GM18870 (cell line): ENCODE data around the gene PAPPA2.
"Not testable (repeated sequence)": the region's sequence is repeated elsewhere in the genome, so short reads cannot be mapped to it uniquely, and the experiment has no call there.

Source experiments
- ATAC-seq: cut with Tn5 transposase; IDR thresholded peaks from one replicate; pipeline ENCODE4 v1.9.1; 2021; ENCODE audit warnings: moderate library complexity; ENCODE audit not compliant: unreplicated experiment

The PAPPA2 gene

DNA sequence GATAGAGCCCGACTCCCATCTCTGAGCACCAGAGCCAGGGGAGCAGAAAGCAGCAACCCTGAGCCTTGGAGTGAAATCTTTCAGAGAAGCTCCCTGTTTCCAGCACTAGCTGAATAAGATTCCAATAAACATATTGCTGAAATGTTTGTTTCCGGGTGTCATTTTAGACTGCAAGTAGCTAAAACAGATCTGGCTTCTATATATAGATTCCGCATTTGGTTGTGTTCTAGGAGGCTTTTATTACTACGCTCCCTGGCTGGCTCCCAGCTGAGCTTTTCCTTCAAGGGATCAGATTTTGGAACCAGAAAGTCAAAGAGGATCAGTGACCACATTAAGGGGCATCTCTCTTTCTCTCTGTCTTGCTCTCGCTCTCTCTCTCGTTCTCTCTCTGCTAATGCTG is 88.2 kb downstream of the PAPPA2 start:
- no peak for ATAC-seq

DNA sequence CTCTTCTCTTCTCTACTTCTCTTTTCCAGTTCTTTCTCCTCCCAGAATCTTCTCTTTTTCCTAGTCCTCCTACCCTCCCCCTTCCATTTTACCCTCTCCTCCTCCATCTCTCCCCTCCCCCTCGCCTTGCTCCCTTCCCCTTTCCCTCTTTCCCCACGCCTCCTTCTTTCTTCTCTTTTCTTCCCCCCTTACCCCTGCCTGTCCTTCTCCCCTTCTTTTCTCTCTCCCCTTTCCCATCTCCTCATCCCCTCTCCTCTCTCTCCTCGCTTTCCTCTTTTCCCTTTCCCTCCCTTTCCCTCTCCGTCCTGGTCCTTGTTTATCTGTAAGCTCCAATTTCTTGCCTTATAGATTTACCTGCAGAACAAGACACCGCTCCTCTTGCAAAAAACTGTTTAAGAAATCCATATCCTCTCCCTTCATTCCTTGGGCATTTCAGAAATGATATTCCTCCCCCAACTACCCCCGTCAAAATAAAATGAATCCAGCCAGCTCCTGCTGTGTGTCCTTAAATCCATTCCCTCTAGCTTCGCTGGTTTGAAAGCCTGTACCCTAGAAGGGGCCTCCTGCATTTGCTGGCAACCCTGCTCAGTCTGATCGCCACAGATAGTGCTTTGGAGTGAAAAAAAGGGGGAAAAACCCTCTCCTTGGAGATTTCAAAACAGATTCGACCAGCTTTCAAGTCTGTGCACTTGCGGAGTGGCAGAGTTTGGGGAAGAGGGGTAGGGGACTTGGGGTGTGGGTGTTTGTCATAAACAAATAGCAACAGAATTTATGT is 89.4 kb downstream of the PAPPA2 start:
- no peak for ATAC-seq

- ATAC-seq: no peak
Observed at GRCh38 chr1:176552999-176553398, 90.0 kb downstream of the PAPPA2 start.

DNA sequence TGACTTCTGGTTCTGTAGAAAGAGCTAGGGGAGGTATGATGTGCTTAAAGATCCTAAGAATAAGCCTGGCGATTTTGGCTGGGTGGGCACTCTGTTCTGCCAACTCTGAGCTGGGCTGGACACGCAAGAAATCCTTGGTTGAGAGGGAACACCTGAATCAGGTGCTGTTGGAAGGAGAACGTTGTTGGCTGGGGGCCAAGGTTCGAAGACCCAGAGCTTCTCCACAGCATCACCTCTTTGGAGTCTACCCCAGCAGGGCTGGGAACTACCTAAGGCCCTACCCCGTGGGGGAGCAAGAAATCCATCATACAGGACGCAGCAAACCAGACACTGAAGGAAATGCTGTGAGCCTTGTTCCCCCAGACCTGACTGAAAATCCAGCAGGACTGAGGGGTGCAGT is 93.3 kb downstream of the PAPPA2 start:
- no peak for ATAC-seq

DNA sequence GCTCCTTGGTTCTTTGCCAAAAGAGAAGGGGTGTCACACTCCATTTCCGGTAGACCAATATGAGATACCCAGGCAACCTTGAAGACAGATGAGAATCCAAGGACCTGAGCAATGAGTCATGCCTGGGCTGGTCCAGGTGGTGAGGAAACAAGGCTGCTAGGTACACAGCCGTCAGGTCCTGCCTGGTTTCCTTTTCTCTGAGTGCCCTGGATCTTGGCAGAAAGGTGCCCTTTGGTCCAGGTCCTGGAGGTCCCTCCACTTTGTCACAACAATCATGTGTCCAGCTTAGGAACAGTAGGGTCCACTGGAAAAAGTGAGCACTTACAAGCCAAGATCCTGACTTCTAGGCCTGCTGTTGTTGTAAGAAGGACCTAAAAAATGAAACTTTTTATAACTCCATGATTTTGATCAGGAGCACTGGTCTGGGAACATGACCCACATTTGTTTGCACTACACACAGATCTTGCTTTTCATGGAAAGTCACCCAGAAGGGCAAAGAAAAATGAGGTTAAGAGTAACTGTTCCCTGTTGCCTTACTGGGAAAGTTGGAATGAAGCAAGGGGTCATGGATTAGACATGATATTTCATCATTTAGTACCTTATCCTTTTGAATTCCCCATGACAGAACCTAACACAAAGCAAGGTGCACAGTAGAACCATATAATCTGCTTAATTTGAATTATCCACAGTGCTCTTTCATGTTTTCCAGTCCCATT is 94.7 kb downstream of the PAPPA2 start:
- no peak for ATAC-seq

DNA sequence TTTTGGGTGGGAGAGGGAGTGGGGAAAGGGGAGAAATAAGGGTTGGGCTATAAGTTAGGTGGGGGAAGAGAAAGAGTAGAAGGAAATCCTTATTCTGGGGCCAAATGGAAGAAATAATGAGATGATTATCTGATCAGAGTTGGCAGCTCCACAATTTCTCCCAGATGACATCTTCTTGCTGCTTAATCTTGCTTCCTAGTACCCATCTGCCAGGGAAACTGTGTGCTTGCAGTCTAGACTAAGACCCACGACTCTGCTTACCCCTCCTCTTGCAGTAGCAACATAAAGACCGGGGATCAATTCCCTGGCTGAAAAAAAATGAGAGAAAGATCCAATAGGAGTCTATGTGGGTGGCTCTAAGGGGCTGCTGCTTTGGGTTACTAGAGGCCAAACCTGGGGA is 95.6 kb downstream of the PAPPA2 start:
- no peak for ATAC-seq

DNA sequence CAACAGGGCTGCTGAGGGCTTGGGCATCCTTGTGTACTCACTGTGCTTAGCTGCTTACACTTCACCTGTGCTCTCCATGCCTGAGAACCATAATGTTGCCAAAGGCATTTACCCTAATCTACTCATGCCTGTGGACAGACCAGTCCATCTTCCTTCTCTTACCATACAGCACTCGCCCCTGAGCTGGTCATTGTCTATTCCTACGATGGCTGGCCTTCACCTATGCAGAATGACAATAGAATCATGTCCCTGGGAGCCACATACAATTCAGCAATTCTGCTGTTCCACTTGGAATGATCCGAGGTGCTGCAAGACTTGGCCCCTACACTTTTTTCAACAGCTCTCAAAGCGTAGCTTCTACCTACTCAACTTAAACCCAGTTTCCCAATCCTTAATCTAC is 96.5 kb downstream of the PAPPA2 start:
- ATAC-seq: peak; percentile 17

- ATAC-seq: peak; percentile 79
Observed at GRCh38 chr1:176559878-176560277, 96.9 kb downstream of the PAPPA2 start.

DNA sequence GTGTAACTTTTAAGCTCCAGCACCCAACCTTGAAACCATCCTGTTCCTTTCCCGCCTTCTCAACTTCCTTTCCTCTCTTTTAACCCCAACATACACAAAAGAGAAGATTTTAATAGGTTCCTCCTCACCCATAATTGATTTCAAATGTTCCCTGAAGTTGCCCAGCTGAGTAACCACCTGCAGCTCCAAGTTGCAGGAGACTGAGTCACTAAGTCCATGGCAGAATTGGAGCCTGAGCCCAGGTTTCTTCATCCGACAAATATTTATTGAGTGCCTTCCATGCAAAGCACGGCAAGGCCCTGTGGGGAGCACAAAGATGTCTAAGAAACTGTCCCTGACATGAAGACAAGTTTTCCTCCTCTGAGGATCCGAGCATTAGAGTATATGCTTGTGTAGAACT is 97.7 kb downstream of the PAPPA2 start:
- no peak for ATAC-seq

- ATAC-seq: not testable (repeated sequence)
Observed at GRCh38 chr1:176561761-176562160, 98.8 kb downstream of the PAPPA2 start.

- no peak for ATAC-seq
Observed at GRCh38 chr1:176566004-176566975, 103.3 kb downstream of the PAPPA2 start.

- no peak for ATAC-seq
Observed at GRCh38 chr1:176567190-176567794, 104.3 kb downstream of the PAPPA2 start.

DNA sequence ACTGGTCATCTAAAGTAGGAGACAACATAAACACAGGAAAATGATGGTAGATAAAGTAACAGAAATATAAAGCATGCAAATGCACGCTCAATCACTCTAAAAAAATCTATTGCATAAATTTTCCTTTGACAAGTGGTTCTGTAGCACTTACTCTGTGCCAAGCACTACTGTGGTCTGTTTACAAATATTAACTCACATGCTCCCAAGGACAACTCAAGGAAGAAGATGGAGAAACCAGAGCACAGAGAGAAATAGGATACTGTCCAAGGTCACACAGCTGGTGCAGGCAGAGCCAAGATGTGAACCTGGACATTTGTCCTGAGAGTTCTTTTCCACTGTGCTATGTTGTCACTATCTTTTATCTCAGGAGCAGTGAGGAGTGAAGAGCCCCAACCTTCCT is 105.2 kb downstream of the PAPPA2 start:
- no peak for ATAC-seq

DNA sequence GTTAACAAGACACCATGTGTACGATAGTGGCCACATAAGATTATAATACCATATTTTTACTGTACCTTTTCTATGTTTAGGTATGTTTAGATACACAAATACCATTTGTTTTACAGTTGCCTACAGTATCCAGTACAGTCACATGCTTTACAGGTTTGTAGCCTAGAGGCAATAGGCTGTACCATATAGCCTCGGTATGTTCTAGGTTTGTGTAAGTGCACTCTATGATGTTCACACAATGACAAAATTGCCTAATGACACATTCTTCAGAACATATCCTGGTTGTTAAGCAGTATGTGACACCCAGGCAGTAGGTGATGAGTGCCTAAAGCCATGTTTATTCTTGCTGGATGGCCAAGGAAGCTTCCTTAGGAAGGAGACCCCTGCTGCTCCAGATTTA is 111.8 kb downstream of the PAPPA2 start:
- ATAC-seq: no peak

GRCh38 chr1:176575991-176576390 is 113.0 kb downstream of the PAPPA2 start:
- ATAC-seq: no peak

- no peak for ATAC-seq
Observed at GRCh38 chr1:176576670-176577069, 113.7 kb downstream of the PAPPA2 start.

DNA sequence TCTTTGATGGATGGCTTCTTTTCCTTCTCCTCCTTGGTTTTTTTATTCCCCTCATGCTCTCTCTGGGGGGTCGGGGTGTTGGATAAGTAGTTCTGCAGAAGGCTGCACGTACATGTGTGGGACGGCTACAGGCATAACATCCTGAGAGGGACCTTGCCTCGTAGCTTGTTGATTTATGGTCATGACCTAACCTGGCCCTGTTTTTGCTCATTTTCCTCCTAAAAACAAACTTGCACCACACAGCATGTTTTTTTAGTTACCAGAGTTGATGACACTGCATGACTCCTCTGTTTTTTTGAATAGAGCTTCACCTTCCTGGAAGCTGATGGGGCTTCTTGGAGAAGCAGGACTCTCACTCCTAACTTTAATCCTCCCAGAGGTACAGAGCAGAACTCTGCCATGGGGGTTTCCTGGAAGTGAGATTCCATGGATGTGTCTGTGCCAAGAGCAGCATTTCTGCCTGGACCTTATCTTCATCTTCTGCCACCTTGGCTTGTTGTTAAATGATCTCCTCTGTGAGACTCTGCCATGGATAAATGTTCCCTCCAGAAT is 114.7 kb downstream of the PAPPA2 start:
- ATAC-seq: no peak

DNA sequence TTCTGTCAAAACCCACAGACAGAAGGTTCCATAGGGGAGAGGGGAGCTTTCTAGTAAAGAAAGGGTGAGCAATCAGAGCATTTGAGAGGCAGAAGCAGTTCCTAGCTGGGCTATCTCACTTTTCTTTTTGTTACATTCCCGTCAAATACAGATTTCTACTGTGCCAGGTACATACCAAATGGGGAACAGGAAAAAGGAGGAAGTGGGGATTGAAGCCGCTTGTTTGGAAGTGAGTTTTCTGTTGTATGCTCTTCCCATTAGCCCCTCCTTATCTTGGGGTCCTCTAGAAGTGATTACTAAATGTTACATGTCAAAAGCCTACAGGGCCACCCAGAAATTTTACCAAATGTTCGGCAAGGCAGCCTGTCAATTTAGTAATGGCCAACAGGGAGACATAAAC is 116.1 kb downstream of the PAPPA2 start:
- ATAC-seq: no peak

DNA sequence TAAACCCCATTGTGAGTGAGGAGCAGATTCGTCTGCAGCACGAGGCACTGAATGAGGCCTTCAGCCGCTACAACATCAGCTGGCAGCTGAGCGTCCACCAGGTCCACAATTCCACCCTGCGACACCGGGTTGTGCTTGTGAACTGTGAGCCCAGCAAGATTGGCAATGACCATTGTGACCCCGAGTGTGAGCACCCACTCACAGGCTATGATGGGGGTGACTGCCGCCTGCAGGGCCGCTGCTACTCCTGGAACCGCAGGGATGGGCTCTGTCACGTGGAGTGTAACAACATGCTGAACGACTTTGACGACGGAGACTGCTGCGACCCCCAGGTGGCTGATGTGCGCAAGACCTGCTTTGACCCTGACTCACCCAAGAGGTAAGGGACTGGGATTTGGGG is 132.2 kb downstream of the PAPPA2 start:
- no peak for ATAC-seq

GRCh38 chr1:176601348-176601747 is 138.4 kb downstream of the PAPPA2 start:
- no peak for ATAC-seq
